HG02943 (cell line): Measurements from ENCODE around the gene ADGRL1.
"Not testable (repeated sequence)": the region's sequence is repeated elsewhere in the genome, so short reads cannot be mapped to it uniquely, and the experiment has no call there.

Experiments used
- ATAC-seq: cut with Tn5 transposase; IDR thresholded peaks from one replicate; pipeline ENCODE4 v1.9.1; 2021; ENCODE audit warnings: mild to moderate bottlenecking, low read depth, moderate library complexity; ENCODE audit not compliant: unreplicated experiment

ADGRL1 gene

DNA sequence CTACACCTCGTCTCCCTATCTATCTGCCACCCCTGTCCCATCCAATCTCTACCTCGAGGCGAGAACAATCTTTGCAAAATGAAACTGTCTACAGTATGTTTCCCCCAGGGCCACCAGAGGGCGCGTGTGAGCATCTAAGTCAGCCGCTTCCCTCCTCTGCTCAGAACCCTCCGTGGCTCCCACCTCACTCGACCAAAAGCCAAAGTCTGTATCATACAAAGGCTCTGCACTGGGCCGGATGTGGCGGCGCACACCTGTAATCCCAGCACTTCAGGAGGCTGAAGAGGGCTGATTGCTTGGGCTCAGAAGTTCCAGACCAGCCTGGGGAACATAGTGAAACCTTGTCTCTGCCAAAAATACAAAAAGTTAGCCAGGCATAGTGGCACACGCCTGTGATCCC, 9.9 kb downstream of the ADGRL1 start:
- not testable (repeated sequence) for ATAC-seq

GRCh38 chr19:14195216-14195615, 10.8 kb downstream of the ADGRL1 start:
- ATAC-seq: not testable (repeated sequence)

DNA sequence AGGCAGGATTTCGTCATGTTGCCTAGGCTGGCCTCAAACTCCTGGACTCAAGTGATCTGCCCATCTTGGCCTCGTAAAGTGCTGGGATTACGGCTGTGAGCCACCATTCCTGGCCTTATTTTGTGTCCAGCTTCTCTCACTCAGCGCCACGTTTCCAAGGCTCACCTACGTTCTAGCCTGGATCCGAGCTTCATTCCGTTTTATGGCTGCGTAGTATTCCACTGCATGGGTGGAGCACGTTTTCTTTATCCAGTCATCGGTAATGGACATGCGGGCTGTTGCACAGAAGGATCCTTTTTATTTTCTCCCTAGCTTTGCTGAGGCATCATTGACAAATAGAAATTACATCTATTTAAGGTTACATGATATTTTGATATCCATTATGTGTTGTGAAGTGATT, 16.6 kb downstream of the ADGRL1 start:
- no peak for ATAC-seq

- ATAC-seq: not testable (repeated sequence)
Observed at GRCh38 chr19:14188086-14188485, 17.9 kb downstream of the ADGRL1 start.

- no peak for ATAC-seq
Observed at GRCh38 chr19:14187561-14187960, 18.4 kb downstream of the ADGRL1 start.

- ATAC-seq: not testable (repeated sequence)
Observed at GRCh38 chr19:14186684-14187083, 19.3 kb downstream of the ADGRL1 start.

- not testable (repeated sequence) for ATAC-seq
Observed at GRCh38 chr19:14185691-14186090, 20.3 kb downstream of the ADGRL1 start.

- no peak for ATAC-seq
Observed at GRCh38 chr19:14185158-14185557, 20.8 kb downstream of the ADGRL1 start.

DNA sequence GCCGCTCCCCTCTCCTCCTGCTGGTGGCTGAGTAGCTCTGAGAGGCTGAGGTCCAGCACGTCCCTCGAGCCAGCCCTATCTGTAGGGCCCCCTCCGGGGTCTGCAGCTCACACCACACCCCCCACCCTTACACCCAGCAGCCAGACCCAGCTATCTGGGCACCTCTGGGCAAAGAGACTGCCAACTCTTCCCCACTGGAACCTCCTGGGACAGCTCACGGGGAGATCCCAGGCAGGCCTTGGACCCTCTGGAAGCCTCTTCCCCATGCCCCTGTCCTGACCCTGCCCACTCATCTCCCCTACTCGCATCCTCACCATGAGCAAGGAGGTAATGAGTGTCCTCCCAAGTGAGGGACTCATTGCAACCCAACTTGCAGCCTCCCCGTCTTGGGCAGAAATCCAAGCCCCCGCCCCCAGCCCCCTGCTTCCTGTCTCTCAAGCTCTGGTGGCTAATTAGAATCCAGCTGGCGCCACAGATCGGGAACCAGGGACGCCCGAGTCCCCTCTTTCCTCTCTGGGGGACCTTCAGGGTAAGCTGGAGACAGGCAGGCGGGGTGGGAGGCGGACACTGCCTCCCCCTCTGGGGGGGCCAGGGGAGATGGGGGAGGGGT, 22.1 kb downstream of the ADGRL1 start:
- no peak for ATAC-seq

DNA sequence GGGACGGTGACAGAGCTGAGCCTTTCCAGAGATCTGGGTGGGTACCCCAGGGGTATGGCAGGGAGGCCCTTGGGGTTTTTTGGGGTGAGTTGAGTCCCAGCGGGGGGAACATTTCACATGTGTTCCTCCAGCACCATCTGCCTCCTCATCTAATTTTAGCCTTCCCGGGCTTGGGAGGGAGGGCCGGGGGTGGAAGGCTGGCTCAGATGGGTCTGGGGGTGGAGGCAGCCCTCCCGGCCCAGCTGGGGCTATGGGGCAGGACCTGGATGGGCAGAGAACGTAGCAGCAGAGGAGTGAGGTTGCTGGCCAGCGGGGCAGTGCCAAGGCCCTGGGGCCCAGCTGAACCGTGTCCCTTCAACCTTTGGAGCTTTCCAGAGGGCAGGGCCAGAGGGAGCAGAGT, 23.5 kb downstream of the ADGRL1 start:
- no peak for ATAC-seq

DNA sequence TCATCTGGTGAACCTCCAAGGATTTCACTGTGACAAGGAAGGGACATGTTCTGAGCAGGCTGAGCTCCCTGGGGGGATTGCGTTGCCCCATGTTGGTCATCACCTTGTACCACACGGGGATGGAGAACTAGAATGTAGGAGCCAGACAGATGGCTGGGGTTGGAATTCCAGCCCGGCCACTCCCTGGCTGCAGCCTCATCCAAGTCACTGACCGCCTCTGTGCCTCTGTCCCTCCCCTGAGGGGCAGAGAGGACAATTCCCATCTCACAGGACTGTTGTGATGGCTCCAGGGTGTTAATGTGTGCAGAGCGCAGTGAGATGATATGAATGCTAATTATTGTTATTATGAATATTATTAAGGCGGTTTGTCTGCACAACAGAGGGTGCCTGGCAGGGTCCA, 24.1 kb downstream of the ADGRL1 start:
- no peak for ATAC-seq

GRCh38 chr19:14181199-14181598, 24.8 kb downstream of the ADGRL1 start:
- ATAC-seq: not testable (repeated sequence)

DNA sequence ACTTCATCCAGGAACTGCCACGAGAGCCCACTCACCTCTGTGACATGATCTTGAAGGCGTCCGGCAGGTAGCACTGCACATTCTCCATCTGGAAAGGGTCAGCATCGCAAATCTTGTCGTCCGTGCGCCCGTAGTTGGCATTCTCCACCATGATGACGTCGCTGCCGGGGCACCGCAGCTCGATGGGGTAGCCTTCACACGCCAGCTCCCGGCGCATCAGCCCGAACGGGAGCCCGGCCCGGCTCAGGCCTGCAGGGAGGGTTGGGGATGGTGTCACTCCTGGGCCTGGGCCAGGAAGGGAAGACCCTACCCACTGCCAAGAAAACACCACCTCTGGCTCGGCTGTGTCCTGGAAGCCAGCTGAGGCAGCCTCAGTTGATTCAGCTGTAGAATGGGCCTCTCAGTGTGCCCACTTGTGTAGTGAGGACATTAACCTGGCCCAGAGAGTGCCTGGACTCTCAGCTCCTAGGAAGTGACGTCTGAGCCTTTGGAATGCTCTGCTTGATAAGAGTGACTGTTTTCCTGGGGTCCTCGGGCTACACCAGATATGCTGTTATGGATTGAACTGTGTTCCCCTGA, 28.4 kb downstream of the ADGRL1 start:
- ATAC-seq: no peak

DNA sequence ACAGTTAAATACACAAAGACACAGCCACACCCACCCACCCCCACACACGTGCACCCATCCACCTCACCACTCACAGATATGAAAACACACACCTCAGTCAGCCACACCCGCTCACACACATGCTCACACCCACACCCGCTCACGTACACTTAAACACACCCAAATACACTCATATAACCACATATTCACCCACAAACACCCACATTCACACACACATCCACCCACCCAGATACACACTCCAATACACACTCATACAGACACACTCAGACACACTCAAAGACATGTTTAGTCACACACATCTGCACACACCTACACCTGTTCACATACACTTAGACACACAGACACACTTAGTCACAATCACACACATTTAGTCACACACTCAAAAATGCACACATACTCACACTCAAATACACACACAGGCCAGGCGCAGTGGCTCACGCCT, 30.6 kb downstream of the ADGRL1 start:
- no peak for ATAC-seq

- ATAC-seq: no peak
Observed at GRCh38 chr19:14174883-14175282, 31.1 kb downstream of the ADGRL1 start.

DNA sequence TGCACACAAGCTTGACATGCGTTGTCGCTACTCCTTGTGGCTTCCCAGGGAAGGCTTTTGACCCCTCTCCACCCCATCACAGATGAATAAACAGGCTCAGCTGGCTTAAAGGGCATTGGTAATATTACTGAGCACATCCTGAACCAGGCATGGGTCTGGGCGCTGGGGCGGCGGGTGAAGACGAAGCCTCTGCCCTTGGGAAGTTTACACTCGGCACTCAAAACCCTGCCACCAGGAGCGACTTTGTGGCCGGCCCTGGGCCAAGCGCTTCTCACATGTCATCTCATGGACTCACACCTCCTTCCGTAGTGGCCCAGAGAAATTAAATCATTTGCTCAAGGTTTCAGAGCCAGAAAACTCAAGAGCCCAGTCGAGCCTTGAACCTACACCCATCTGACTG, 37.0 kb downstream of the ADGRL1 start:
- ATAC-seq: no peak

GRCh38 chr19:14168259-14168972, 37.6 kb downstream of the ADGRL1 start:
- ATAC-seq: no peak

- no peak for ATAC-seq
Observed at GRCh38 chr19:14167576-14168138, 38.3 kb downstream of the ADGRL1 start.

DNA sequence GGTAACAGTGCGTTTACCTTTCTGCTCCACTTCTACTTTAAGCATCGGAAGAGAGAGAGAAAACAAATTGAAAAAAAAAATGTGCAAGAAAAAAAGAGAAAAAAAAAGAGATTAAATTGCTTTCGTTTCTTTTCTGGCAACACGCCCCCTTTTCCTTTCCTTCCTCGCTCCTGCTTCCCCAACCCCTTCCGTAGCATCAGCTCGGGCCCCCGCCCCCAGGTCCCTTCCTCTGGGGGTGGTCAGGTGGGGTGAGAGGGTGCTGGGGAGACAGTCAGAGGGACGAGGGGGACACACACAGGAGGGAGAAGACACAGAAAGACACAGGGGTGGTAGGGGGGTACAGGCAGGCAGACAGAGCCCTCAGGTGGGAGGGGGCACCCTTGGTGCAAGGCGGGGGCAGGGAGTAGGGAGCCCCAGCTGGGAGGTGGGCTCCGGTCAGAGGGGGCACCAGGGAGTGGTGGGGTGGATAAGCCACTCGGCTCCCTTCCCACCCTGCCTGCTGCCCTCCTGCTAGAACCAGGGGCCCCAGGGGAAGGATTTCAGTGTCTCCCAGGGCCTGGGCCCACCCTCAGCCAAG, 38.9 kb downstream of the ADGRL1 start:
- no peak for ATAC-seq

GRCh38 chr19:14165990-14166830, 39.8 kb downstream of the ADGRL1 start:
- no peak for ATAC-seq
